GM18526 (cell line): Measurements from ENCODE around the gene PPIA.

ENCODE experiments used
- POLR2A ChIP-seq: IDR thresholded peaks from 3 replicates; pipeline ENCODE4 v1.6.1; 2011; ENCODE audit not compliant: insufficient read length; ENCODE audit errors: extremely low read depth

Gene PPIA

DNA sequence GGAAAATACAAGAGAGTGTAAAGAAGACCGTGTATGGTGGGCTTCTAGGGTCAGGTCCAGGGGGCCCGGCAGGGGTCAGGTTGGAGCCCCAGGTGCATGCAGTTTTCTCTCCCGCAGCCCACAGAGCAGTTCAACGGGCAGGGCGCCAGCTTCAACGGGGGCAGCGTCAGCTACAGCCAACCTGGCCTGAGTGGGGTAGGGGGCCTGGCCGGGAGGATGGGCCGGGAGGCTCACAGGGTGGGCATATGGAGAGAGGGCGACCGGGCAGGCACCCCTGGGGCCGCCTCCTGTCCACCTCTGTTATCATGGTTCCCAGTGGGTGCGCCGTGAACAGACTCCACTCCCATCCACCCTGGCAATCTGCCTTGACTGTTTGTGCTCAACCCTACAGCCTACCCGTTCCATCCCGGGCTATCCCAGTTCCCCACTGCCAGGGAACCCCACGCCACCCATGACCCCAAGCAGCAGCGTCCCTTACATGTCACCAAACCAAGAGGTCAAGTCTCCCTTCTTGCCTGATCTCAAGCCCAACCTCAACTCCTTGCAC, 36.4 kb upstream of the PPIA start:
- no peak for TF ChIP-seq POLR2A

DNA sequence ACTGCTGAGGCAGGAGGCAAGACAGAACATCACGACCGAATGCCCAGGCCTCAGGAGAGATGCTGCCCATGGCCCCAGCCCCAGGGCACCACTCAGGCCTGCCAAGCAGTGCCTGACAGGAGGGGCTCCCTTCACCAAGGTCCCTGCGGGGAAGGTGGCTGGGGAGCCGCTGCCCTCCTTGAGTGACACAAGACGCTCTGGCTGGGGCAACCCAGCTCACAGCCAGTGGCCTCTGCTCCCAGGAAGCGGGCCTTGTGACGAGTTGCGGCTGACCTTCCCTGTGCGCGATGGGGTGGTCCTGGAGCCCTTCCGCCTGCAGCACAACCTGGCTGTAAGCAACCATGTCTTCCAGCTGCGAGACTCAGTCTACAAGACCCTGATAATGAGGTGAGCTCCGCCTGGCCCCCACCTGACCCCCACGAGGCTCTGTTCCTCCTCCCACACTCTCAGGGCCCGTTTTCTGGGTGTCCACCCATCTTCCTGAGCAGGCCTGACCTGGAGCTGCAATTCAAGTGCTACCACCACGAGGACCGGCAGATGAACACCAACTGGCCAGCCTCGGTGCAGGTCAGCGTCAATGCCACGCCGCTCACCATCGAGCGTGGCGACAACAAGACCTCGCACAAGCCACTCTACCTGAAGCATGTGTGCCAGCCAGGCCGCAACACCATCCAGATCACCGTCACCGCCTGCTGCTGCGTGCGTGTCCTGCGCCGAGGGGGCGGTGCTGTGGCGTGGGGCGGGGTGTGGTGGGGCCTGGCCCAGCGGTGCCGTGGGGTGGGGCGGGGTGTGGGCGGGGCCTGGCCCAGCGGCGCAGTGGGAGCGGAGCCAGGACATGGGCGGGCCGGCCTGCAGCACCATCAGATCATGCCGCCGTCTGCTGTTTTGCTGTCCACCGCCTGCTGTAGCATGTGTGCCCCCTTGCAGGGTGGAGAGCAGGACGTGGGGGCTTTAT, 35.0 kb upstream of the PPIA start:
- no peak for TF ChIP-seq POLR2A

DNA sequence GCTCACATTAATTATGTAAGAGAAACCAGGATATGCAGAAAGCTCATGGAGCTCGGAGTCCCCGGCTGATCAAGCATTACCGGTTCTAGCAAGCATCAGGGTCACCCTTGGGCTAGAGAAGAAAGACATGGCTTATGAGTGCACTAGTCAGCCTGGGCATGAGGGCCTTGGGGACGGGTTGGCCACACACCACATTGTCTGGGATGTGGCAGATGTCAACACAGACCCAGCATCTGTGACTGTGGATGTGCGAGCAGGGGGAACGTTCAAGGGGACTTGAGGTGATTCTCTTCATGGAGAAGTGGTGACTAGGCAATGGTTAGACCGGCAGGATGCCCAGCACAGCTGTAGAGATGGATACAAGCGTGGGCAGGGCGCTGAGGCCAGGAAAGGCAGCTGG, 34.2 kb upstream of the PPIA start:
- TF ChIP-seq POLR2A: no peak

DNA sequence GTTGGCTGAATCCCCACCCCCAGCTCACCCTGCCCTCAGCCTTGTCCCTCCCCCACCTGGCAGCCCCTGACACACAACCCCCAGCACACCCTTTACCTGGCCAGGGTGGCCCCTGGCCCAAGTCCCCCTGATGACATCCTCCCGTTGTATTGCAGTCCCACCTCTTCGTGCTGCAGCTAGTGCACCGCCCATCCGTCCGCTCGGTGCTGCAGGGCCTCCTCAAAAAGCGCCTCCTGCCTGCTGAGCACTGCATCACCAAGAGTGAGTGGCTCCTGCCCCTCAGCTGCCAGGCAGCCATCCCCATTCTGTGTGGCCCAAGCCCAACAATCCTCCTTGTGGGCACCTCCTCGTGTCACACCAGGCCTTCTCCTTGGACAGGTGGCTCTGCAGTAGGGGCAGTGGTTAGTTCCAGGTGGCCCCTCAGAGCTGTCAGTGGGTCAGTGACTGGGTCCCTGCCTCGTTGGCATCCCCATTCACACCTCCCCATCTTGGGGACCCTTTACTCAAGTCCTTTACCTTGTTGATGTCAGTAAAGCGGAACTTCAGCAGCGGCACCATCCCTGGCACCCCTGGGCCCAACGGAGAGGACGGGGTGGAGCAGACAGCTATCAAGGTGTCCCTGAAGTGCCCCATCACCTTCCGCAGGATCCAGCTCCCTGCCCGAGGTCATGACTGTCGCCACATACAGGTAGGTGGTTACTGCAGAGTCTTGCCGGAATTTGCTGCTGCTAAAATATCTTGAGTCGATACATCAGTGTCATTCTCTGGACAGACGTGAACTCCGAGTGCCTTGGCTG, 33.6 kb upstream of the PPIA start:
- TF ChIP-seq POLR2A: no peak

DNA sequence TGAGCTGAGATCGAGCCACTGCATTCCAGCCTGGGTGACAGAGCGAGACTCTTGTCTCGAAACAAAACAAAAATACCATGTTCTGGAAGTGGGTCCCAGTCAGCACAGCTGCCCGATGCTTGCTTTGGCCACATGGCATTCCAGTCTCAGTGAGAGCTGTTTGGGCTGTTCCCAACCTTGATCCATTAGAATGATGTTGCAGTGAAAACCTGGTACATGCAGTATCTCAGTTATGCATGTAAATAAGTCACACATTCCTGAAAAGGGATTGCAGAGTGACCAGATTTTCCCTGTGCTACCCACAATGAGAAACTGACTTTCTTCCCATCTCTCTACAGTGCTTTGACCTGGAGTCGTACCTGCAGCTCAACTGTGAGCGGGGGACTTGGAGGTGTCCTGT, 32.4 kb upstream of the PPIA start:
- TF ChIP-seq POLR2A: no peak

DNA sequence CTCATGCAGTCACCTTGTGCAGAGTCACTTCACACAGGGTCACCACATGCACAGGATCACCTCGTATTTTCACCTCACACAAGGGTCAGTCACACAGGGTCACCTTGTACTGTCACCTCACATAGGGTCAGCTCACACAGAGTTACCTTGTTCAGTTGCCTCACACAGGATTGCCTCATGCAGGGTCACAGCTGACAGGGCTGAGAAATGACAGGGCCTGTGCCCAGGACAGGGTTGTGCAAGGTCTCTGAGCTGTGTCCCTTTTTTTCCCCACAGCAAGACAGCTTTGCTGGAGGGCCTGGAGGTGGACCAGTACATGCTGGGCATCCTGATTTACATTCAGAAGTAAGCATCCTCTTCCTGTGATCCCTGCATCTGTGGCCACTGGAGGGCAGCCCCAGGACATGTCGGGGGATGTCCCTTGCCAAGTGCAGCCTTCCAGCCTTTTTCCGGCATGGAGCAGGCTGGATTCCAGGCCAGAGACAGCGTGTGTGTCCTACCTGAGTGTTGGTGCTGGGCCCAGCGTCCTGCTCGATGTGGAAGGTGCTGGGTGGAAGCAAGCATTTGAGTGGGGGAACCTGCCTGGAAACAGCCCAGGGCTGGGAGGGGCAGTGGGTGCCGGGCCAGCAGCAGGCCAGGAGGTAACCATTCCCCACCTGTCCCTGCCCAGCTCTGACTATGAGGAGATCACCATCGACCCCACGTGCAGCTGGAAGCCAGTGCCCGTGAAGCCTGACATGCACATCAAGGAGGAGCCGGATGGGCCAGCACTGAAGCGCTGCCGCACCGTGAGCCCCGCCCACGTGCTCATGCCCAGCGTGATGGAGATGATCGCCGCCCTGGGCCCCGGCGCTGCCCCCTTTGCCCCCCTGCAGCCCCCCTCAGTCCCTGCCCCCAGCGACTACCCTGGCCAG, 31.6 kb upstream of the PPIA start:
- TF ChIP-seq POLR2A: no peak

DNA sequence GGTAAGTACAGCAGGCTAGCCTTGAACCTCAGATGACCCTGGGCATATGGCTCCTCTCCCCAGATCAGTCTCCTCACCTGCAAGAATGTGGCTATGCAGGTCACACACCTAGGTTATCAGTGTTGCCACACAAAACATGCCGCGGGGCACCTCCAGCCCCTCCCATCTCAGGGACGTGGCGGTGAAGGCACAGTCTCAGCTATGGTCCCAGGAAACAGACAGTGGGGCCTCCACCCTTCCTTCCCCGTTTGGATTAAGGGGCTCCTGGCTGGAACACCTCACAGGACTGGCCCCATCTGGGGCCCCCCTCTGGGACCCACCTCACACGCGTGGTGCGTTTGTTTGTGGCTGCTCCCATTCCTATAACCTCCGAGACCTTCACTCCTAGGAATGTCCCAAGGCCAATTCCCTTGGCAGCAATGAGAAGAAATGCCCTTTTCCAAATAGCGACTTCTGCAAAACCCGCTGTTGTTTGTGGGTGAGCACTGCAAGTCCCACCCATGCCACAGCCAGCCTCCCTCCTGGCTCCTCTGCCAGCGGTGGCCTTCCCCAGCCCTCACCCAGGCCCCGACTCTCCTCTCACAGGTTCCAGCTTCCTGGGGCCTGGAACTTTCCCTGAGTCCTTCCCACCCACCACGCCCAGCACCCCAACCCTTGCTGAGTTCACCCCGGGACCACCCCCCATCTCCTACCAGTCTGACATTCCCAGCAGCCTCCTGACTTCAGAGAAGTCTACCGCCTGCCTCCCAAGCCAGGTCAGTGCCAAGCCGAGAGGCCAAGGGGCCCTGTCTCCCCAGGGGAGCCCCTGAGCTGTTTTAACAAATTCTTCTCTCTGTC, 30.7 kb upstream of the PPIA start:
- no peak for TF ChIP-seq POLR2A

DNA sequence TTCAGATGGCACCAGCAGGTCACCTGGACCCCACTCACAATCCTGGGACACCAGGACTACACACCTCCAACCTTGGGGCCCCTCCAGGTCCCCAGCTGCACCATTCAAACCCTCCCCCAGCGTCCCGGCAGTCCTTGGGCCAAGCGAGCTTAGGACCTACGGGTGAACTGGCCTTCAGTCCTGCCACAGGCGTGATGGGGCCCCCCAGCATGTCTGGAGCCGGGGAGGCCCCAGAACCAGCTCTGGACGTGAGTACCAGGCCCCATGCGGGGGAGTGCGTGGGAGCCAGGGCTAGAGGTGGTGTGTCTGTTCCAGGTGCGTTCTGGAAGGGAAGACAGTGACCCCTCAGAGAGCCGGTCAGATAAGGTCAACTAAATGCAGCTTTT, 30.1 kb upstream of the PPIA start:
- no peak for TF ChIP-seq POLR2A

DNA sequence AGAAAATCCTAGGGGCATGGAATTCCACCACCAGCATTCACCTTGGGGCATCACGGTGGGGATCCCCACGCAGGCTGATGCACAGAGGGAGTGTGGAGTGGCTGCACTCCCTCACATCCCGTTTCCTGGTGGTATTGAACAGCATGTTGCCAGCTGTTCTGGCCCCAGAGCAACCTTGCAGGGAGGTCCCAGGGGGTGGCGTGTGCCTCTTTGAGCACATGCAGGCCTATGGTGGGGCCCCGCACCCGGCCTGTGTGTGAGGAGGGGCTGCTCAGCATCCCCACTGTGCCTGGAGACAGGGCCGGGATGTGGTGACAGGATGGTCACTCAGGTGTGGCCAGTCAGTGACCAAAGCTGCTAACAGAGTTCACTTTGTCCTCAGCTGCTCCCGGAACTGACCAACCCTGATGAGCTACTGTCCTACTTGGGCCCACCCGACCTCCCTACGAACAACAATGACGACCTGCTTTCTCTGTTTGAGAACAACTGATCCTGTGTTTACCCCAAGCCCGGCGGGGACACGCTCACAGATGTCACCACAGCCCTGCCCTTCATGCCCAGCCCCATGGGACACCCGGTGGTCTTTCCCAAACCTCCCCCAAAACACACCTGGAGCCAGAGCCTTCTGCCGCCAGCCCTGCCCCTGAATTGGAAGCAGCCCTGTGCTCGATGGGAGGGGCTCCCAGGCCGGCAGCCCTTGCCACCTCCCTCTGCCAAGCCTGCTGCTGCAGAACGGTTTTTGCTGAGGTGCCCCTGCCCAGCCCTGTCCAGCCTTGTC, 29.2 kb upstream of the PPIA start:
- TF ChIP-seq POLR2A: no peak

DNA sequence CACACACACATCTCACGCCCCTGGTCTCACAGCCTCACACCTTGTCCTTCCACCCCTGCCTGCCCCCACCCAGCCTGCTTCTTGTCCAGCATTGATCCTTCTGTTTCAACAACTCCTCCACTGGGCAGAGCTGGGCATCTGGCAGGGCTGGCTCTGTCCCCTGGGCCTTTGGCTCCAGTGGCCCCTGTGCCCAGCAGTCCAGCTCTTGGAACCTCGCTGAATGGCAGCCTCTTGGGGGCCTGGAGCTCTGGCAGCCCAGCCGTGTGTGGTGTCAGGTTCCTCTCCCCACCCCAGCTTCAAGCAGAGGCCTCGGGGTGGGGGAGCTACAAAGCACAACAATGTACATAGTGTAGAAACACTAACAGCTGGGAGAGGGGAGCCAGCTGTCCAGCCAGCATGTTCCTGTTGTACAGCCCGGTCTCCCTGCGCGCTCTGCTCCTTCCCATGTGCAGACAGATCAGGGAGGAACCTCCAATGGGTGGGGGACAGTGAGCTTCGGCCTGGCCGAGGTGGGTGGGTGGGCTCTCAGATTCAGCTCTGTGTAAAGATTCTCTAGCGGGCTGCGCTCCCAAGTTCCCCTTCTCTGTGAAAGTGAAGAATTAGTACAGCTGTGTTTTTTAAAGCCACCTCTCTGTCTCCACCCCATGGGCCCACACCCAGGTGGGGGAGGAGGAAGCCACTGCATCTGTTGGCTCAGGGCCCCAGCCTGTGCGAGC, 28.4 kb upstream of the PPIA start:
- TF ChIP-seq POLR2A: no peak

DNA sequence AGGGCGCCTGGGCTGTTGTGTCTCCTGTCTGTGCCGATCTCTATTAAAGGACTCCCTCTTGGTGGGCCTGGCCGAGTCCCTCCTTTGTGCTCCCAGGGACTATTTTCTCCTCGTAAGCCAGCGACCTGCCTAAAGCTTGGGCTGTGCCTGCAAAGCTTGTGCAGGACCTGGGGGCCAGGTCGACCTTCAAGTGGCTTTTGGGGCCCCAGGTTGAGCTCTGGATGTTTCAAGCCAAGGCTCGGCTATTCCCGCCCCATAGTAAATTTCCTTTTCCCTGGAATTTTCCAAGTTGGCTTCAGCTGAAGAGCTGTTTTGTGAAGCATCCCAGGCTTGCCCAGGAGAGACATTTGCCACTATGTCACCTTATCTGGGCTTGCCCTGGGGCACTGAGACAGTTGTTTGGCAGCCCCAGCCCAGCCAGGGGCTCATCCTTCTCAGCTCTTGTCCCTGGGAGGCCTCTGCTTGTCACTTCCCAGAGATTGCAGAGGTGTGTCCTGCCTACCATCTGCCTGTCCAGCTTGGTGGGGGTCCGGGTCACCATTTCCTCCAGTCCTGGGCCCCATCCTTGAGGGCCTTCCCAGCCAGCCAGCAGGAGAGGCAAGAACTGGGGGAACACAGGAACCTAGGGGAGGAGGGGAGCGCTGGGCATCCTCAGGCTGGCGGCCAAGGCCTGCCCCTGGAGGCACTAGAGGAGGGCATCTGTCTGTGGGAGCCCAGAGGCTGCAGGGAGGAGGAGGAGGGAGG, 27.7 kb upstream of the PPIA start:
- no peak for TF ChIP-seq POLR2A

DNA sequence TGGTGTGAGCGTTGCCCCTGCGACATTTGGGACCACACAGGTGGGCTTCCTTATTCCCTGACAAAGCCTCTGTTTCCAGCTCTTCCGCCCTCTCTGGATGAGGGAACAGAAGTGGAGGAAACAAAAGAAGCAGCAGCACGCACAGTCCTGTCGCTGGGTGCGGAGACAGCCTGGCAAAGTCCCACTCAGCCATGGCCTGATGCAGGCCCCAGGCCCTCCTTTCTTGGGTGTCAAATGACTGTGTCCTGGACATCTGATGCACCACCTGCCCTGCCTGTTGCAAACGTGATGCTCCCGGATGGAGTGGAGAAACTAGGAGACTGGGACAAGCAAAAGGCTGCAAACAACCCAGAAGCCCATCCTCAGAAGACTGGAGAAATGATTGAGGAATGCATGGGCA, 27.1 kb upstream of the PPIA start:
- no peak for TF ChIP-seq POLR2A
